Measurements from ENCODE around the gene ABCF3. TPM values are rescaled to one million over a fixed set of nuclear protein-coding genes. Genes with fewer than 3 reads are reported as not detected.

The ABCF3 gene
- total and polyA plus RNA-seq, 2 of the 13 experiments (the other 11 are each of a cell fraction or from before 2014, with no cell fraction given), result 38.8 to 46.5 TPM

DNA sequence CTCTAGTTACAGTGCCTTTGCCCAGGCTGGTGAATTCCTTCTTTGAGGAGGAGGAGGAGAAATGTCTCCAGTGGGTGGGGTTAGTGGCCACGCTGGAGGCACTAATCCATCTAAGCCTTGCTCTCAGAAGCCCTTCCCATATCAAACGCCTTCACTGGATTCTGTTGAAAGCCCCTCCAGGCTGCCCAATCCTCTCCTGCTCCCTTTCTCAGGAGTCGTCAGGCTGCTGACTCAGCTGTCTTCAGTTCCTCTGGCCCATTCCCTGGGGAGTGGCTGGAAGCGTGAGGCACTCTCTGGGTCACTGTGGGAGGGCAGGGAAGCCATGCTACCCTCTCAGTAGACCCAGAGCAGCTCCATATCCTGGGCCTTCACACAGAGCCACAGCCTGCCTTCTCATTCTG, 8.7 kb upstream of the ABCF3 start:
- H3K9me3 ChIP-seq (ENCODE audit: low read length), result no peaks in the 10 kb centered on the region
- CTCF ChIA-PET (ENCODE audit: low intra/inter-chr PET ratio, low total read pairs), result no interaction called here
- H3K79me2 ChIP-seq (ENCODE audit: insufficient read depth, low read length), result peaks cover 23% of the 10 kb centered on the region
- no peak for ATAC-seq
- H2AFZ ChIP-seq (ENCODE audit: low read length), result no peak overlapping the region
- intact Hi-C loops (cut with micrococcal nuclease; ENCODE audit: unreplicated experiment) (no loop called here), in situ Hi-C loops (cut with HindIII; ENCODE audit: extremely low pct_ligation_motif_present, low pct_unique_long_range_greater_than_20kb) (no loop called here)
- H3K27ac ChIP-seq (ENCODE audit: extremely low read length, insufficient read depth, low read length), result no peak overlapping the region
- no peak for DNase-seq (ENCODE audit: low spot score)
- WGBS (ENCODE audit: low lambda C conversion rate), result 97% methylated on average over 3 of the region's 4 CpGs
- no peak overlapping the region for H3K4me2 ChIP-seq (ENCODE audit: low read depth, low read length)
- BruUV-seq (replicated peaks), result no TSS peak
- TF ChIP-seq ZNF550 (CRISPR knock-in tag; IDR thresholded peaks at IDR 0.05; ENCODE audit: borderline replicate concordance) (no peak), MAFK (conservative IDR thresholded peaks at IDR 0.05 in 1 of 2, IDR thresholded peaks at IDR 0.05 in 1 of 2; ENCODE audit: low read length in 2 of 2) (peak; percentile 88 to 92), MAFF (IDR thresholded peaks at IDR 0.05; ENCODE audit: low read depth, low read length) (peak; percentile 86)
- H3K27me3 ChIP-seq (ENCODE audit: control insufficient read depth in 1 of 2, insufficient read depth in 2 of 2, low read length in 2 of 2), result no peaks in the 10 kb centered on the region; a peak in 1 of 5 replicates
- no peaks in the 10 kb centered on the region; the same call in 1 of the 2 replicates for H4K20me1 ChIP-seq (ENCODE audit: insufficient read depth, low read length)
- H3K4me3 ChIP-seq (replicated peaks in 1 of 3; ENCODE audit: insufficient read depth in 1 of 3, low read depth in 2 of 3, low read length in 3 of 3), result no peak overlapping the region
- FAIRE-seq, result no peak
- POLR2A ChIA-PET, result interaction anchor here (0.8 to 2.4 kb wide), 3 partner anchors 7 to 21 kb away, joined by 3 to 17 read pairs (median 4); partner anchors contain the start of gene ABCF3
- H3K9ac ChIP-seq (ENCODE audit: insufficient read depth, low read depth, low read length), result no peak overlapping the region
- H3K36me3 ChIP-seq (replicated peaks in 1 of 2; ENCODE audit: control insufficient read depth in 1 of 2, insufficient read depth in 2 of 2, low read length in 2 of 2), result peaks cover 41 to 54% of the 10 kb centered on the region in 2 experiments
- peaks cover 24% of the 10 kb centered on the region for H3K4me1 ChIP-seq (ENCODE audit: insufficient read depth, low read length)

DNA sequence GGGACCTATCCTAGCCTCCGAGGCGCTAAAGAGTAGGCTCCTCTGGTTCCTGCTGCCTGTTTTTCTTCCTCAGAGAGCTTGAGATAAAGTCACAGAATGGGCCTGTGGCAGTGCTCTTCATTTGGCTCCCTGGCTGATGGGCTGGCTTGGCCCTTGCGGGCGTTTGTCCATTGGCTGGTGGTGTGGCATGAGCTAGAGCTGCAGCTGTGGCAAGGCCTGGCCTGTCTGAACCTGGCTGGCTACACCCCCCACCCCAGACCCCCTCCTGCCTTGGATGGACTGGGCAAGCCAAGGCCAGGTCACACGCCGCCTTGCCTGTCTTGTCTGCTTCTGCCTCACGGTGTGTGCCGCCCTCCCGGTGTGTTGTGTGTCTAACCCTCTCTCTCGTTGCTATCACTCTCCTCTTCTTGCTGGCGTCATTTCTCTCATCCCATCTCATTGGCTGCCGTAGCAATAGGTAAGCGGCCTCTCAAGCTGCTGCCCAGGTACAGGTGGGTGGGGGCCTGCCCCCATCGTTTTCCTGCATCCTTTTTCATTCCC, 8.2 kb upstream of the ABCF3 start:
- 98% methylated on average over 14 of the region's 14 CpGs for WGBS (ENCODE audit: low lambda C conversion rate)
- Histone ChIP-seq H3K4me1 (ENCODE audit: insufficient read depth, low read length) (peaks cover 24% of the 10 kb centered on the region), H3K27me3 (ENCODE audit: control insufficient read depth in 1 of 2, insufficient read depth in 2 of 2, low read length in 2 of 2) (no peaks in the 10 kb centered on the region; a peak in 1 of 5 replicates), H3K4me3 (replicated peaks in 1 of 3; ENCODE audit: insufficient read depth in 1 of 3, low read depth in 2 of 3, low read length in 3 of 3) (no peak overlapping the region), H3K36me3 (replicated peaks in 1 of 2; ENCODE audit: control insufficient read depth in 1 of 2, insufficient read depth in 2 of 2, low read length in 2 of 2) (peaks cover 45 to 60% of the 10 kb centered on the region in 2 experiments), H4K20me1 (ENCODE audit: insufficient read depth, low read length) (no peaks in the 10 kb centered on the region; the same call in 1 of the 2 replicates), H3K9ac (ENCODE audit: insufficient read depth, low read depth, low read length) (no peak overlapping the region), H3K27ac (ENCODE audit: extremely low read length, insufficient read depth, low read length) (no peak overlapping the region), H3K4me2 (ENCODE audit: low read depth, low read length) (no peak overlapping the region), H2AFZ (ENCODE audit: low read length) (no peak overlapping the region), H3K9me3 (ENCODE audit: low read length) (no peaks in the 10 kb centered on the region), H3K79me2 (ENCODE audit: insufficient read depth, low read length) (peaks cover 23% of the 10 kb centered on the region)
- CTCF ChIA-PET (ENCODE audit: low intra/inter-chr PET ratio, low total read pairs), result no interaction called here
- ATAC-seq (no peak), DNase-seq (ENCODE audit: low spot score) (no peak), FAIRE-seq (no peak)
- in situ Hi-C loops (cut with HindIII; ENCODE audit: extremely low pct_ligation_motif_present, low pct_unique_long_range_greater_than_20kb), result no loop called here
- no TSS peak for BruUV-seq (replicated peaks)
- POLR2A ChIA-PET, result interaction anchor here (2.4 kb wide), 1 partner anchor 8 kb away, joined by 17 read pairs; the partner anchor contains the start of gene ABCF3
- intact Hi-C loops (cut with micrococcal nuclease; ENCODE audit: unreplicated experiment), result no loop called here
- TF ChIP-seq, protein P1, sequence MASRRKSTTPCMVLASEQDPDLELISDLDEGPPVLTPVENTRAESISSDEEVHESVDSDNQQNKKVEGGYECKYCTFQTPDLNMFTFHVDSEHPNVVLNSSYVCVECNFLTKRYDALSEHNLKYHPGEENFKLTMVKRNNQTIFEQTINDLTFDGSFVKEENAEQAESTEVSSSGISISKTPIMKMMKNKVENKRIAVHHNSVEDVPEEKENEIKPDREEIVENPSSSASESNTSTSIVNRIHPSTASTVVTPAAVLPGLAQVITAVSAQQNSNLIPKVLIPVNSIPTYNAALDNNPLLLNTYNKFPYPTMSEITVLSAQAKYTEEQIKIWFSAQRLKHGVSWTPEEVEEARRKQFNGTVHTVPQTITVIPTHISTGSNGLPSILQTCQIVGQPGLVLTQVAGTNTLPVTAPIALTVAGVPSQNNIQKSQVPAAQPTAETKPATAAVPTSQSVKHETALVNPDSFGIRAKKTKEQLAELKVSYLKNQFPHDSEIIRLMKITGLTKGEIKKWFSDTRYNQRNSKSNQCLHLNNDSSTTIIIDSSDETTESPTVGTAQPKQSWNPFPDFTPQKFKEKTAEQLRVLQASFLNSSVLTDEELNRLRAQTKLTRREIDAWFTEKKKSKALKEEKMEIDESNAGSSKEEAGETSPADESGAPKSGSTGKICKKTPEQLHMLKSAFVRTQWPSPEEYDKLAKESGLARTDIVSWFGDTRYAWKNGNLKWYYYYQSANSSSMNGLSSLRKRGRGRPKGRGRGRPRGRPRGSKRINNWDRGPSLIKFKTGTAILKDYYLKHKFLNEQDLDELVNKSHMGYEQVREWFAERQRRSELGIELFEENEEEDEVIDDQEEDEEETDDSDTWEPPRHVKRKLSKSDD (CRISPR knock-in tag; IDR thresholded peaks at IDR 0.05; ENCODE audit: low read depth), result no peak
- TF ChIP-seq PITX1 (CRISPR knock-in tag; IDR thresholded peaks at IDR 0.05) (no peak), SALL1 (CRISPR knock-in tag; IDR thresholded peaks at IDR 0.05) (no peak), MTERF4 (CRISPR knock-in tag; IDR thresholded peaks at IDR 0.05) (no peak), ZNF580 (CRISPR knock-in tag; IDR thresholded peaks at IDR 0.05; ENCODE audit: borderline replicate concordance, low read depth) (no peak), ZNF550 (CRISPR knock-in tag; IDR thresholded peaks at IDR 0.05; ENCODE audit: borderline replicate concordance) (no peak), ZIK1 (CRISPR knock-in tag; IDR thresholded peaks at IDR 0.05; ENCODE audit: borderline replicate concordance, low read depth) (no peak), CC2D1A (CRISPR knock-in tag; IDR thresholded peaks at IDR 0.05) (no peak), MZF1 (CRISPR knock-in tag; IDR thresholded peaks at IDR 0.05; ENCODE audit: borderline replicate concordance) (no peak), TMF1 (CRISPR knock-in tag; IDR thresholded peaks at IDR 0.05; ENCODE audit: low read depth) (no peak)
- TF ChIP-seq, protein P2, sequence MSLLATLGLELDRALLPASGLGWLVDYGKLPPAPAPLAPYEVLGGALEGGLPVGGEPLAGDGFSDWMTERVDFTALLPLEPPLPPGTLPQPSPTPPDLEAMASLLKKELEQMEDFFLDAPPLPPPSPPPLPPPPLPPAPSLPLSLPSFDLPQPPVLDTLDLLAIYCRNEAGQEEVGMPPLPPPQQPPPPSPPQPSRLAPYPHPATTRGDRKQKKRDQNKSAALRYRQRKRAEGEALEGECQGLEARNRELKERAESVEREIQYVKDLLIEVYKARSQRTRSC (CRISPR knock-in tag; IDR thresholded peaks at IDR 0.05; ENCODE audit: low read depth), result no peak

All from HepG2 (cell line).